Measurements from ENCODE around the gene KIDINS220. TPM values are rescaled to one million over a fixed set of nuclear protein-coding genes. Genes with fewer than 3 reads are reported as not detected.

The KIDINS220 gene
- total and polyA plus RNA-seq, 4 donors, result 8.1 to 50.9 (median 30.8) TPM

GRCh38 chr2:8719528-8719927 is 117.9 kb downstream of the KIDINS220 start (continued):
- no peak for TF ChIP-seq CTCF (IDR thresholded peaks at IDR 0.05; ENCODE audit: low read depth, low read length, missing input control)

GRCh38 chr2:8714971-8715370 is 122.4 kb downstream of the KIDINS220 start:
- peaks cover 0 to 3% (median 0%) of the 10 kb centered on the region in 4 donors for H3K27me3 ChIP-seq (ENCODE audit: control insufficient read depth in 4 of 4, insufficient read depth in 4 of 4, low read length in 3 of 4)
- TF ChIP-seq RXRA (IDR thresholded peaks at IDR 0.05) (no peak), FOXA1 (IDR thresholded peaks at IDR 0.05) (no peak), JUND (IDR thresholded peaks at IDR 0.05) (no peak)
- no peaks in the 10 kb centered on the region for H3K36me3 ChIP-seq (ENCODE audit: control insufficient read depth in 4 of 4, insufficient read depth in 3 of 4, low read depth in 1 of 4, low read length in 3 of 4)
- 93% methylated on average over 5 of the region's 5 CpGs for WGBS
- H3K4me1 ChIP-seq (ENCODE audit: control insufficient read depth in 4 of 4, insufficient read depth in 4 of 4, low read length in 3 of 4), result no peaks in the 10 kb centered on the region
- DNase-seq (ENCODE audit: low spot score), result no peak
- H3K27ac ChIP-seq (ENCODE audit: low read depth in 1 of 2, low read length in 2 of 2), result no peak overlapping the region
- H3K9ac ChIP-seq (ENCODE audit: low read depth in 1 of 2, low read length in 2 of 2), result no peak overlapping the region
- H3K9me3 ChIP-seq (ENCODE audit: control insufficient read depth in 4 of 4, low read length in 3 of 4), result no peaks in the 10 kb centered on the region
- H3K4me3 ChIP-seq (ENCODE audit: low read depth in 1 of 3, low read length in 3 of 3), result no peak overlapping the region

GRCh38 chr2:8714283-8714682 is 123.1 kb downstream of the KIDINS220 start:
- no peaks in the 10 kb centered on the region for H3K4me1 ChIP-seq (ENCODE audit: control insufficient read depth in 4 of 4, insufficient read depth in 4 of 4, low read length in 3 of 4)
- WGBS, result 91% methylated on average over 7 of the region's 7 CpGs
- no peak for TF ChIP-seq NR2F2 (IDR thresholded peaks at IDR 0.05)
- no peak for TF ChIP-seq JUND (IDR thresholded peaks at IDR 0.05)
- TF ChIP-seq CTCF (IDR thresholded peaks at IDR 0.05; ENCODE audit: low read depth, low read length, missing input control), result no peak
- no peak for TF ChIP-seq HNF4A (conservative IDR thresholded peaks at IDR 0.05)
- no peak for TF ChIP-seq RXRA (IDR thresholded peaks at IDR 0.05)
- no peak for TF ChIP-seq FOXA1 (IDR thresholded peaks at IDR 0.05)
- no peak for TF ChIP-seq SP1 (IDR thresholded peaks at IDR 0.05)
- no peak for TF ChIP-seq ZBTB33 (IDR thresholded peaks at IDR 0.05)
- no peak for TF ChIP-seq FOXA2 (IDR thresholded peaks at IDR 0.05)
- no peak for TF ChIP-seq YY1 (IDR thresholded peaks at IDR 0.05)
- TF ChIP-seq ATF3 (IDR thresholded peaks at IDR 0.05), result no peak
- no peak for TF ChIP-seq RAD21 (IDR thresholded peaks at IDR 0.05)
- no peak for TF ChIP-seq MAX (IDR thresholded peaks at IDR 0.05)
- TF ChIP-seq REST (IDR thresholded peaks at IDR 0.05), result no peak

More at GRCh38 chr2:8714283-8714682, 123.1 kb downstream of the KIDINS220 start:
- Histone ChIP-seq H3K27ac (ENCODE audit: low read depth in 1 of 2, low read length in 2 of 2) (no peak overlapping the region), H3K9me3 (ENCODE audit: control insufficient read depth in 4 of 4, low read length in 3 of 4) (no peaks in the 10 kb centered on the region), H3K4me3 (ENCODE audit: low read depth in 1 of 3, low read length in 3 of 3) (no peak overlapping the region), H3K36me3 (ENCODE audit: control insufficient read depth in 4 of 4, insufficient read depth in 3 of 4, low read depth in 1 of 4, low read length in 3 of 4) (no peaks in the 10 kb centered on the region), H3K9ac (ENCODE audit: low read depth in 1 of 2, low read length in 2 of 2) (no peak overlapping the region), H3K27me3 (ENCODE audit: control insufficient read depth in 4 of 4, insufficient read depth in 4 of 4, low read length in 3 of 4) (peaks cover 0 to 3% (median 0%) of the 10 kb centered on the region in 4 donors)
- DNase-seq (ENCODE audit: low spot score), result no peak
